Measurements from ENCODE around the gene MNAT1.

GRCh38 chr14:61003571-61003970 is 269.0 kb downstream of the MNAT1 start:
- TF ChIP-seq POLR2AphosphoS5 (IDR thresholded peaks at IDR 0.05), result no peak
- TF ChIP-seq, protein P1, sequence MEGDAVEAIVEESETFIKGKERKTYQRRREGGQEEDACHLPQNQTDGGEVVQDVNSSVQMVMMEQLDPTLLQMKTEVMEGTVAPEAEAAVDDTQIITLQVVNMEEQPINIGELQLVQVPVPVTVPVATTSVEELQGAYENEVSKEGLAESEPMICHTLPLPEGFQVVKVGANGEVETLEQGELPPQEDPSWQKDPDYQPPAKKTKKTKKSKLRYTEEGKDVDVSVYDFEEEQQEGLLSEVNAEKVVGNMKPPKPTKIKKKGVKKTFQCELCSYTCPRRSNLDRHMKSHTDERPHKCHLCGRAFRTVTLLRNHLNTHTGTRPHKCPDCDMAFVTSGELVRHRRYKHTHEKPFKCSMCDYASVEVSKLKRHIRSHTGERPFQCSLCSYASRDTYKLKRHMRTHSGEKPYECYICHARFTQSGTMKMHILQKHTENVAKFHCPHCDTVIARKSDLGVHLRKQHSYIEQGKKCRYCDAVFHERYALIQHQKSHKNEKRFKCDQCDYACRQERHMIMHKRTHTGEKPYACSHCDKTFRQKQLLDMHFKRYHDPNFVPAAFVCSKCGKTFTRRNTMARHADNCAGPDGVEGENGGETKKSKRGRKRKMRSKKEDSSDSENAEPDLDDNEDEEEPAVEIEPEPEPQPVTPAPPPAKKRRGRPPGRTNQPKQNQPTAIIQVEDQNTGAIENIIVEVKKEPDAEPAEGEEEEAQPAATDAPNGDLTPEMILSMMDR (IDR thresholded peaks at IDR 0.05), result no peak
- no peak for TF ChIP-seq POLR2A (IDR thresholded peaks at IDR 0.05)
- TF ChIP-seq EP300 (IDR thresholded peaks at IDR 0.05; ENCODE audit: low read depth), result no peak

All from transverse colon (tissue), 4 donors.